LNCAP (cell line): ENCODE measurements around the gene LINGO3.

ENCODE experiments used
- CTCF ChIP-seq: fragments of 450-650 bp; IDR thresholded peaks from 2 replicates; pipeline ENCODE4 v1.5.1; 2017; ENCODE audit warnings: mild to moderate bottlenecking

LINGO3 gene

GRCh38 chr19:2336528-2337328 lies 28.8 kb upstream of the LINGO3 start:
- TF ChIP-seq CTCF: no peak

- no peak for TF ChIP-seq CTCF
Measured at GRCh38 chr19:2335848-2336247, 27.9 kb upstream of the LINGO3 start.

- TF ChIP-seq CTCF: no peak
Measured at GRCh38 chr19:2334986-2335846, 27.3 kb upstream of the LINGO3 start.

- TF ChIP-seq CTCF: no peak
Measured at GRCh38 chr19:2334426-2334825, 26.5 kb upstream of the LINGO3 start.

GRCh38 chr19:2333807-2334211 lies 25.9 kb upstream of the LINGO3 start:
- no peak for TF ChIP-seq CTCF

- TF ChIP-seq CTCF: no peak
Measured at GRCh38 chr19:2333027-2333806, 25.3 kb upstream of the LINGO3 start.

GRCh38 chr19:2332341-2333026 lies 24.5 kb upstream of the LINGO3 start:
- TF ChIP-seq CTCF: no peak
